ENCODE data around the gene THSD4. TPM values are rescaled to one million over a fixed set of nuclear protein-coding genes. Genes with fewer than 3 reads are reported as not detected.
"Not testable (repeated sequence)": the region's sequence is repeated elsewhere in the genome, so short reads cannot be mapped to it uniquely, and the experiment has no call there.

THSD4 gene
- total and polyA plus RNA-seq, 9 of the 15 experiments (the other 6 are each of a cell fraction or from before 2014, with no cell fraction given), result 0.04 TPM; not detected in 5

GRCh38 chr15:71372769-71373168 is 257.5 kb downstream of the THSD4 start:
- BruUV-seq (replicated peaks), result not testable (repeated sequence)

More at GRCh38 chr15:71372769-71373168, 257.5 kb downstream of the THSD4 start:
- H3K27me3 ChIP-seq (ENCODE audit: control insufficient read depth in 2 of 2, insufficient read depth in 2 of 2, low read length in 2 of 2); H3K79me2 ChIP-seq (ENCODE audit: control insufficient read depth, insufficient read depth, low read length); ATAC-seq; H3K36me3 ChIP-seq (ENCODE audit: control insufficient read depth, insufficient read depth, low read length); H3K27ac ChIP-seq (ENCODE audit: extremely low read depth, low read depth, low read length); H3K4me3 ChIP-seq; H3K9me1 ChIP-seq (ENCODE audit: control insufficient read depth, insufficient read depth, low read length); in situ Hi-C loops (cut with MboI); H3K9me3 ChIP-seq (replicated peaks; ENCODE audit: control insufficient read depth, insufficient read depth, low read depth, low read length); H3K9ac ChIP-seq (ENCODE audit: insufficient read depth in 1 of 2, low read depth in 2 of 2, low read length in 2 of 2); H3K4me1 ChIP-seq (replicated peaks in 1 of 2; ENCODE audit: control insufficient read depth in 2 of 2, insufficient read depth in 2 of 2, low read length in 2 of 2); H3K4me2 ChIP-seq (ENCODE audit: insufficient read depth, low read length); DNase-seq (ENCODE audit: extremely low read depth in 1 of 4, low spot score in 3 of 4); intact Hi-C loops (cut with micrococcal nuclease); FAIRE-seq; H4K20me1 ChIP-seq (replicated peaks; ENCODE audit: control insufficient read depth, insufficient read depth, low read length); CTCF ChIA-PET (ENCODE audit: low intra/inter-chr PET ratio): not testable (repeated sequence)
- POLR2A ChIA-PET, result interaction anchor here (1.2 kb wide), 1 partner anchor 11 kb away, joined by 3 read pairs; no protein-coding TSS in a partner anchor
- 3% methylated on average over 7 of the region's 7 CpGs for WGBS (ENCODE audit: insufficient coverage, low coverage, missing lambda C conversion rate)
- TF ChIP-seq FOXA3 (CRISPR knock-in tag; conservative IDR thresholded peaks at IDR 0.05 in 1 of 2, IDR thresholded peaks at IDR 0.05 in 1 of 2), result peak in 1 of 2 experiments; percentile 83; a peak in 2 of 4 replicates
- peak; percentile 80 for TF ChIP-seq ZNF766 (CRISPR knock-in tag; conservative IDR thresholded peaks at IDR 0.05)
- TF ChIP-seq VEZF1 (CRISPR knock-in tag; IDR thresholded peaks at IDR 0.05), result peak; percentile 30; the same call in 1 of the 2 replicates
- H2AFZ ChIP-seq (ENCODE audit: low read depth, low read length), result 0 out of 2 replicates have a peak overlapping the region, but pooled peaks have one; percentile 24
